Endothelial cell of umbilical vein (primary cell): ENCODE data around the gene SLC2A11.

Experiments
- CTCF ChIP-seq, 2 donors: IDR thresholded peaks; 1 replicate in 1 of 2; 2 replicates in 1 of 2; pipeline ENCODE4 v1.5.1; 2011; ENCODE audit warnings: low read length in 2 of 2, mild to moderate bottlenecking in 2 of 2, moderate library complexity in 2 of 2, control low read depth in 1 of 2, inconsistent platforms in 1 of 2, low read depth in 1 of 2; ENCODE audit not compliant: insufficient read depth in 1 of 2; ENCODE audit errors: extremely low read depth in 1 of 2
- EZH2 ChIP-seq: IDR thresholded peaks from 2 replicates; pipeline ENCODE4 v1.6.1; 2012; ENCODE audit warnings: borderline replicate concordance, low read depth, mild to moderate bottlenecking, moderate library complexity, low read length, inconsistent platforms; ENCODE audit not compliant: severe bottlenecking
- GATA2 ChIP-seq: IDR thresholded peaks from 2 replicates; pipeline ENCODE4 v1.7.0; 2011; ENCODE audit warnings: low read depth, mild to moderate bottlenecking, moderate library complexity, mixed read lengths, low read length; ENCODE audit not compliant: insufficient read length, insufficient read depth
- POLR2A ChIP-seq: IDR thresholded peaks from 2 replicates; pipeline ENCODE4 v1.6.1; 2012; ENCODE audit warnings: low read depth, mild to moderate bottlenecking, control low read depth, low read length
- TF ChIP-seq, protein P1 (sequence below): IDR thresholded peaks from 2 replicates; pipeline ENCODE4 v1.6.1; 2011; ENCODE audit not compliant: insufficient read depth, insufficient read length

DNA sequence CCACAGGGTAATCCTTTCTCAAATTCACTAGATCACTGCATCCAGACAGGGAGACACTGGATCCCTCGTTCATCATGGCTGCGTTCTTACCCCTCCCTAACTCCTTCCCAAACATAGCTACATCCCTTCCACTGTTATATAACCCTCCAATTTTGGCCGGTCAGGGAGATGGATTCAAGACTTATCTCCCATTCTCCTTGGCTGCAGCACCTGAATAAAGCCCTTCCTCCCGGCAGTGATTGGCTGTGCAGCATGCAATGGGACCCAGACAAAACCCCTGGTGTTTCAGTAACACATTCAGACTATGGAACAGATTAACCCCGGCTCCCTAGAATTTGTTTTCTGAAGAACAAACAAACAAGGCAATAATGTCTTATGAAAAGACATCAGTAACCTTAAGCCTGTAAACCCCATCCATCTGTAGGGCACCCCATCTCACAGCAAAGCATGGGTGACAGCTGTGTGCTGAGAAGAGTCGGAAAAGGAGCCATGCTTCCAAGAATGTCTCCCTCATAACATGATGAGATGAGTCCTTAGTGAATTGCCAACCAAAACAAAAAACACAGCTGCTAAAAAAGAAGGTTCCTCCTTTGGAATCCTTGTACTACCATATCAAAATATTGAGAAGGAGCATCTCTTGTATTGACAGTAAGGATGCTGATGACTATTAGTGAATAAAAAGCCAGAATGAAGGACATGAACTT, 41.5 kb downstream of the SLC2A11 start:
- TF ChIP-seq CTCF (IDR thresholded peaks at IDR 0.05; ENCODE audit: extremely low read depth in 1 of 2, insufficient read depth in 1 of 2, low read depth in 1 of 2, low read length in 2 of 2): no peak
- TF ChIP-seq POLR2A: no peak
- no peak for TF ChIP-seq EZH2
- TF ChIP-seq, protein P1, sequence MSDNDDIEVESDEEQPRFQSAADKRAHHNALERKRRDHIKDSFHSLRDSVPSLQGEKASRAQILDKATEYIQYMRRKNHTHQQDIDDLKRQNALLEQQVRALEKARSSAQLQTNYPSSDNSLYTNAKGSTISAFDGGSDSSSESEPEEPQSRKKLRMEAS: no peak
- TF ChIP-seq GATA2: no peak
